Stimulated activated CD8-positive, alpha-beta memory T cell treated with anti-CD3 and anti-CD28 coated beads, Interleukin-7, amount 100 ng/mL, for 24 hours (primary cell): Measurements from ENCODE around the gene RGS9BP.
"Not testable (repeated sequence)": the region's sequence is repeated elsewhere in the genome, so short reads cannot be mapped to it uniquely, and the experiment has no call there.

Source experiments
- DNase-seq: peaks from one replicate; pipeline ENCODE4 v3.0.0-alpha.2; 2020; ENCODE audit warnings: low read depth

RGS9BP gene, protein sequence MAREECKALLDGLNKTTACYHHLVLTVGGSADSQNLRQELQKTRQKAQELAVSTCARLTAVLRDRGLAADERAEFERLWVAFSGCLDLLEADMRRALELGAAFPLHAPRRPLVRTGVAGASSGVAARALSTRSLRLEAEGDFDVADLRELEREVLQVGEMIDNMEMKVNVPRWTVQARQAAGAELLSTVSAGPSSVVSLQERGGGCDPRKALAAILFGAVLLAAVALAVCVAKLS

GRCh38 chr19:32675720-32676185 lies at the start of gene RGS9BP:
Gene RGS9BP (plus strand): TSS chr19:32675848. CDS start chr19:32676264, 416 bp downstream.
- DNase-seq: no peak

GRCh38 chr19:32626969-32627368 lies 48.7 kb upstream of the RGS9BP start:
- DNase-seq: no peak

DNA sequence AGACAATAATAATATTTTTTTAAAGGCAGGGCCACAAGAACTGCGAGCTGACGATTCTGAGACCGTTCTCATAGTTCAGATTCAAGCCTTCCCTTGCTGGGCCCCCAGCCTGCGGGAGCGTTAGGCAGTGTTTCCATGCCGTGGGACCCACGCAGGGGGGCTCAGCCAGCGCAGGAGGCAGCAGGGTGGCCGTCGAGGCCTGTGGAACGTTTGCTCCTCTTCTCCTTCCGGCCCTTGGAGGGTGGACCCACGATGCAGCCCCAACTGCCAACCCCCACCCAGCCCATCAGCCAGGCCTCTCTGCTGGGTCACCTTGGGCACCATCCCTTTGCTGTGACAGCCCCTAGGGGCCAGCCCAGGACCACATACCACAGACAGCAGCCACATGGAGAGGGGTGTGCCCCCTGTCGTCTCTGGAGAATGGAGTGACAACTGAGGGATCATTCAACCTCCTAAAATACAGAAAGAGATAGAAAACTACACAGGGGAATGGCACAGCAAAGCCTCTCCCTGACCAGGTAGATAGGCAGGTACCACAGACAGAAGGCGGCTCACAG lies 47.9 kb upstream of the RGS9BP start:
- no peak for DNase-seq

DNA sequence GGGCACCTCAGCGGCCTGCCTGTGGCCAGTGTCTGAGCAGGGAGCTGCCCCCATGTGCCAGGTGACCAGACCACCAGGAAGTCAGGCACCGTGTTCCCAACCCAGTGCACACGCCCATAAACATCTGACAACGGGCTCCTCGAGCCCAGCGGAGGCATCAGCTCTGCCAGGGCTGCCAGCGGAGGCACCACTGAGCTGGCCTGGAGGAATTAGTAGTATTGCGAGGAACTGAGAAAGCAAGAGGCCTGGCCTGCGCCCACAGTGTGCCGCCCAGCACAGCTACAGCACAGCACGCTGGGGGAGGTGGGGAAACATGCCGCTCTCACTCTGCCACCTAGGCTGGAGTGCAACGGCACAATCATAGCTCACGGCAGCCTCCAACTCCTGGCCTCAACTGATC lies 45.3 kb upstream of the RGS9BP start:
- DNase-seq: no peak

- DNase-seq: no peak
Measured at GRCh38 chr19:32631381-32631780, 44.3 kb upstream of the RGS9BP start.

DNA sequence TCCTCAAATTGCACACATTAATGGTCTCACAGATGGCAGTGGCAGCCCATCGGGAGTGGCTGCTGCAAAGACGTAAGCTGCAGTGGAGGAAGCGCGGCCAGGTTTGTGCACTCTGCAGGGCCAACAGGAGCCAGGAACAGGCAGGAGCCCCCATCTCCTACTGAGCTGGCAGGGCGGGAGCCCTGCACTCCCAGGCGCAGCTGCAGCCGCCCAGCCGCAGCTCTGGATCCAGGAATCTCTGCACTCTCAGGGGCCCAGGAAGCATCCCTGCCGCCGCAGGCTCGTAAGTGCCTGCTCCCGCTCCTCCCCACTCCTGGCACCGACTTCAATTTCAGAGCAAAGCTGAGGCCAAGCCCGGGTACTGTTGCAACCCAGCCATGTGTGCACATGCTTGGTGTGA lies 38.2 kb upstream of the RGS9BP start:
- DNase-seq: no peak

- DNase-seq: no peak
Measured at GRCh38 chr19:32638625-32639024, 37.0 kb upstream of the RGS9BP start.

DNA sequence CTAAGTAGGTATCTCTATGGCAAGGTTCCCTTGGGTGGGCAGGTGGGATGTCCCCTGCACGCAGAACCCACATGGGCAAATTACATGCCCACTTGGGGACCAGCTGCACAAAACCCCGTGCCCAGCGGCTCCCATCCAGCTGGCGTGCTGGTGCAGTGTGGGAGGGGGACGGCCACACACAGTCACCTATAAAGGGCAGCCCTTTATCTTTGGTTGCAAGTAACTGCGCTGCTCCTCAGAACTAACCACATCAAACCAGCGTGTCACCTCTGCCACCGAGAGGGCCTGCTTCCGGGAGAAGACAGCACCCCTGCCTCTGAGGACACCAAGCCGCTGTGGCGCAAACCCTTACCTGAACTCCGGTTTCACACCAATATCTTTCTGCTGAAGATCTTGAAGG lies 32.9 kb upstream of the RGS9BP start:
- DNase-seq: peak; percentile 21

GRCh38 chr19:32646556-32646955 lies 29.1 kb upstream of the RGS9BP start:
- no peak for DNase-seq

DNA sequence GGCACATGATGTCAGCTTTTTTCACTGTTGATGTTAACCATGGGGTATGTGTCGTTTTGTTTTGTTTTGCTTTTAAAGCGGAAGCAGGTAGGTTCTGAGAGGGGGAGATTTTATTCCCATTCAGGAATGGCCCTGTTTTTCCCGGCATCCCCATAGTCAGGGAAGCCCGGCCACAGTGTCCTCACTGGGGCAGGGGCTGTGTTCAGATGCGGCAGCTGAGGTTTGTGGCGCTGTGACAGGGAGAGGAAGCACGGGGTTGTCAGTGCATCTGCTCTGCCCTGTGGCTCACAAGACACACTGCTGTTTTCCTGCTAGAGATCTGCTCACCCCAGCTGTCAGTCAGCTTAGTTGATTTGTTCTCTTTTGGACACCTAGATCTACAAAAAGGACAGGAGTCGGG lies 28.3 kb upstream of the RGS9BP start:
- no peak for DNase-seq

GRCh38 chr19:32649751-32650150 lies 25.9 kb upstream of the RGS9BP start:
- DNase-seq: no peak

GRCh38 chr19:32650671-32651070 lies 25.0 kb upstream of the RGS9BP start:
- no peak for DNase-seq

DNA sequence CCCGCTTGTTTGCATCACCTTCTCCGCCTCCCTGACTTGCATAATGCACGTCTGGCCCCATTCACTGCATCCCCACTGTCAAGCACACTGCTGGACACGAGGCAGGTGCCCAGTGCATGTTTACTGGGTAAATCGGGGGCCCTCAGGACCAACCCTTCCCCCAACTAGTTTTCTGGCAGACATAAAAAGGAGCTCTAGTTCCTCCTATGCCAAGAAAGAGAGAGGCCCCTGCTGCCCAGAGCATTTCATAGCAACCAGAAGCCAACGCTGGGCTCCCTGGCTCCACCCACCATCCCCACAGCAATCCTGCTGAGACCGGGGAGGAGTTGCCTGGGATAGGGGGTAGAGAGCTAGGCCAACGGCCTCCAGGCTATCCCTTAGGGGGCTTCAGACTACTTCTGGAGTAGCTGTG lies 23.9 kb upstream of the RGS9BP start:
- no peak for DNase-seq

DNA sequence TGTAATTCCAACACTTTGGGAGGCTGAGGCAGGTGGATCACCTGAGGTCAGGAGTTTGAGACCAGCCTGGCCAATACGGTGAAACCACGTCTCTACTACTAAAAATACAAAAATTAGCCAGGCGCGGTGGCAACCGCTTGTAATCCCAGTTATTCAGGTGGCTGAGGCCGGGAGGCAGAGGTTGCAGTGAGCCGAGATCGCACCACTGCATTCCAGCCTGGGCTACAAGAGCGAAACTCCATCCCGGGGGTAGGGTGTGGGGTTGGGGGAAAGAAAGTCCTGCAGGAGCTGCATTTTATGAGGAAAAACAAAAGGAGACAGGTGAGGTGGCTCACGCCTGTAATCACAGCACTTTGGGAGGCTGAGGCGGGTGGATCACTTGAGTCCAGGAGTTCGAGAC lies 23.3 kb upstream of the RGS9BP start:
- DNase-seq: not testable (repeated sequence)

GRCh38 chr19:32652894-32653598 lies 22.6 kb upstream of the RGS9BP start:
- no peak for DNase-seq

DNA sequence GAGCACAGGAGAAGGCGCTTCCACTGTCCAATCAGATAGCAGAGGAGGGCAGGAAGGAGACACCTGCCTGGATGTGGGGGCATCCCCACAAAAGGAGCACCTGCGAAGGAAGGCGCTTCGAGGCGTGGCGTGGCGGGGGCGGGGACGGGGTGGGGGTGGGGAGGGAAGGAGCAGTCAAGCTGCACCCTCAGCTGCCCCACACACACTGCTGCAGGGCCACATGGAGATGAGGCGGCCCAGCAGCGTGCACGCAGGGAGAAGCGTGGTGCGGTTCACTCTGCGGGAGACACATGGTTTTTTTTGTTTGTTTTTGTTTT lies 22.1 kb upstream of the RGS9BP start:
- DNase-seq: no peak

DNA sequence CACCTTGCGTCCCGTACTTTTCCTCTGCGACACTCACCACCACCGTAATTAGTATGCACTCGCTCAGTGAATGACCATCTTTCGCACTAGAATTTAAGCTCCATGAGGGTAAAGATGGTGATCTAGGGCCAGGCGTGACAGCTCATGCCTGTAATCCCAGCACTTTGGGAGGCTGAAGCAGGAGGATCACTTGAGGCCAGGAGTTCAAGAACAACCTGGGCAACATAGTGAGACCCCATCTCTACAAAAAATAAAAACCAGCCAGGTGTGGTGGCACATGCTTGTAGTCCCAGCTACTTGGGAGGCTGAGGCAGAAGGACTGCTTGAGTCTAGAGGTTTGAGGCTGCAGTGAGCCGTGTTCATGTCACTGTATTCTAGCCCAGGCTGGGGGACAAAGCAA lies 19.3 kb upstream of the RGS9BP start:
- DNase-seq: not testable (repeated sequence)

DNA sequence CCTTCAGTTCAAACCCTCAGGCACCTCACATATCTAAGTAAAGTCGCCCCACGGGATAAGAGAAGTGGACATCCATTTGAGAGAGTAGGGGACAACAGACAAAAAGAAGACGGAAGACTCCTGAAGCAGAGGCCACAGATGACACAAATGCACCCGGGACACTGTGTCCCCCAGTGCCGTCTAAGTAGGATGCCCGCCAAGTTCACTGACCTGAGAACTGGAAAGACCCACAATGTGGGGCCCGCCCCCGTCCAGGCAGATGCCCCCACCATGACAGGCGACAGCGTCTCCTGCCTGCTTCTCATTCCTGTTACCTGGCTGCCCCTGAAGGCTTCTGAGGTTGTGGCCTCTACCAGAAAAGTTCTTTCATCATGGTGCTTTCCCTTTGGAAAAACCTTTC lies 17.6 kb upstream of the RGS9BP start:
- no peak for DNase-seq

- no peak for DNase-seq
Measured at GRCh38 chr19:32658527-32658926, 17.1 kb upstream of the RGS9BP start.

DNA sequence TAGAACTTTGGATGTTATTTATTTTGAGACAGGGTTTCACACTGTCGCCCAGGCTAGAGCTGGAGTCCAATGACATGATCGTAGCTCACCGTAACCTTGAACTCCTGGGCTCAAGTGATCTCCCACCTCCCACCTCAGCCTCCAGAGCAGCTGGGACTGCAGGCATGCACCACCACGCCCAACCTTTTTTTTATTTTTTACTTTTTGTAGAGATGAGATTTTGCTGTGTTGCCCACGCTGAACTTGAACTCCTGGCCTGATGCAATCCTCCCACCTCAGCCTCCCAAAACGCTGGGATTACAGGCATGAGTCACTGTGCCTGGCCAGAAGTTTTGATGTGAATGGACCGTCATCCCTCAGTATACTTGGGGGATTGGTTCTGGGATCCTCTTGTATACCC lies 14.3 kb upstream of the RGS9BP start:
- no peak for DNase-seq

DNA sequence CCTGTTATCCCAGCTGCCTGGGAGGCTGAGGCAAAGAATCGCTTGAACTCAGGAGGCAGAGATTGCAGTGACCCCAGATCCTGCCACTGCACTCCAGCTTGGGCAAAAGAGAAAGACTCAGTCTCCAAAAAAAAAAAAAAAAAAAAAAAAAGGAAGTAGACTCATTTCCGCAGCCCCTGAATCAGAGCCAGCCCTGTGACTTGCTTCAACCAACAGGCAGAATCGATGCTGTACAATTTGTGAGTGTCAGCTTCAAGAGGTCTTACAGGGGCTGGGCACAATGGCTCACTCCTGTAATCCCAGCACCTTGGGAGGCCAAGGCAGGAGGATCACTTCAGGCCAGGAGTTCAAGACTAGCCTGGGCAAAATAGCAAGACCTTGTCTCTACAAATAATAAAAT lies 13.5 kb upstream of the RGS9BP start:
- DNase-seq: no peak

DNA sequence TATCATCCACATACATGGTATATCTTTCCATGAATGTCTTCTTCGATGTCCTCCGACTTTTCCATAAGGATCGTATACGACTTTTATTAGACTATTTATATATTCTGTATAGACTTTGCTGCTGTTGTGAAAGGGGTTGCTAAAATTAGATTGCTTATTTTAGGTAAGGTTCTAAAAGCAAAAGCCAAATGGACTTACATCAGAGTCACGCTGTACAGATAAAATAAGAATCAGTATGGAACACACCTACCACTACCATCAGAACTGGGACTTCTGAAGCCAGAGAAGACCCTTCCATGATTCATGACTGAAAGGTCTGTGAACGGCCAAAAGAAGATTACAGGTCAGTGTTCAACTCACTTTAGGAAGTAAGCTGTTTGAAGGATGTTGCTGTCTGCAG lies 9.6 kb upstream of the RGS9BP start:
- no peak for DNase-seq

DNA sequence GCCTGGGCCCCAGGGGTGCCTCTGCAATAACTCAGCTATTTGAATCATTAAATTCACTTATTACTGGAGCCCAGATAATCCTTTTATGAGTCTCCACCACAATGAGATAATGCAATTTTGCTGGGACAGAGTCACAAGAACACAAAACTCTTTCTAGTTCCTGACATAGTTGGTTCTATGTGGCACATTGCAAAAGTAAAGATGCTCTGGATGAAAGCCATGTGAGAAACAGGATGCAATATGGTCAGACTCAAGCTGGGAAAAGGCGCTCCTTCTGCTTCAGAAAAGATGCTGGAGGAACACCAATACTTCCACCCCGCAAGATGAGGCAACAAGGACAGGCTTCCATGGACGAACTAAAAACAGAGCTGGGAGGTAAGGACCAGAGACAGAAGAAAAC lies 6.3 kb upstream of the RGS9BP start:
- DNase-seq: no peak
